Inflammatory macrophage (primary cell): ENCODE measurements around the gene PTCH2.
A peak's percentile ranks its signal among the peaks of the same experiment; 100 is the strongest.

Experiments
- DNase-seq, 2 donors: peaks; one replicate each; pipeline ENCODE4 v3.0.0-alpha.2; 2020 to 2022

PTCH2 gene

GRCh38 chr1:44777969-44778635 lies 65.0 kb downstream of the PTCH2 start:
- peak; percentile 72 to 87 for DNase-seq

GRCh38 chr1:44777547-44777946 lies 65.5 kb downstream of the PTCH2 start:
- DNase-seq, result no peak

- DNase-seq, result no peak
Measured at GRCh38 chr1:44776730-44777068, 66.4 kb downstream of the PTCH2 start.

GRCh38 chr1:44775930-44776729 lies 66.9 kb downstream of the PTCH2 start:
- DNase-seq, result peak; percentile 24 to 60

GRCh38 chr1:44775078-44775929 lies 67.7 kb downstream of the PTCH2 start, which contains the start of gene RPS8:
RPS8 (plus strand) TSS chr1:44775540; CDS start chr1:44775597, 57 bp downstream.
- DNase-seq, result peak; percentile 95
